NOMO-1 (cell line): Measurements from ENCODE around the gene SMTNL1.
"Not testable (repeated sequence)": the region's sequence is repeated elsewhere in the genome, so short reads cannot be mapped to it uniquely, and the experiment has no call there.

Experiments
- DNase-seq, 2 experiments: peaks; one replicate each; lab custom pipeline; 2025; ENCODE audit not compliant: unreplicated experiment in 2 of 2; lab: John Stamatoyannopoulos, UW

Gene SMTNL1

GRCh38 chr11:57508341-57509170 is 28.8 kb upstream of the SMTNL1 start:
- no peak for DNase-seq

- no peak for DNase-seq
These were observed 25.5 kb upstream of the SMTNL1 start for GRCh38 chr11:57511741-57512430.

- no peak for DNase-seq
These were observed 24.5 kb upstream of the SMTNL1 start for GRCh38 chr11:57512646-57513451.

- DNase-seq = no peak
These were observed 24.0 kb upstream of the SMTNL1 start for GRCh38 chr11:57513452-57513795.

GRCh38 chr11:57513911-57514537 is 23.4 kb upstream of the SMTNL1 start:
- DNase-seq = no peak

- DNase-seq = peak in 1 of 2 experiments; percentile 18
These were observed 22.7 kb upstream of the SMTNL1 start for GRCh38 chr11:57514538-57515331.

GRCh38 chr11:57515332-57516060 is 21.9 kb upstream of the SMTNL1 start, which contains the start of gene SLC43A1:
SLC43A1 (minus strand) TSS chr11:57515702; CDS start chr11:57514111, 1,591 bp downstream.
- no peak for DNase-seq

GRCh38 chr11:57516061-57516443 is 21.3 kb upstream of the SMTNL1 start:
- no peak for DNase-seq

GRCh38 chr11:57521116-57521515 is 16.3 kb upstream of the SMTNL1 start:
- DNase-seq = no peak

GRCh38 chr11:57523419-57523818 is 14.0 kb upstream of the SMTNL1 start:
- DNase-seq = no peak

GRCh38 chr11:57527056-57527631 is 10.3 kb upstream of the SMTNL1 start:
- DNase-seq = peak; percentile 38 to 56

- no peak for DNase-seq
These were observed 8.4 kb upstream of the SMTNL1 start for GRCh38 chr11:57529012-57529411.

GRCh38 chr11:57530215-57530595 is 7.2 kb upstream of the SMTNL1 start:
- DNase-seq = no peak

- DNase-seq = peak; percentile 99
These were observed 6.5 kb upstream of the SMTNL1 start, which contains the start of gene TIMM10 for GRCh38 chr11:57530596-57531507. TIMM10 (minus strand) TSS chr11:57530754; CDS start chr11:57530189, 565 bp downstream.

GRCh38 chr11:57534449-57534848 is 2.9 kb upstream of the SMTNL1 start:
- not testable (repeated sequence) for DNase-seq

- no peak for DNase-seq
These were observed 1.9 kb downstream of the SMTNL1 start for GRCh38 chr11:57539342-57539741.

GRCh38 chr11:57541169-57541568 is 3.8 kb downstream of the SMTNL1 start:
- DNase-seq = no peak

- DNase-seq = no peak
These were observed 5.2 kb downstream of the SMTNL1 start for GRCh38 chr11:57542582-57542981.
